Breast epithelium (tissue), 4 donors: ENCODE data around the gene DCDC1. TPM values are rescaled to one million over a fixed set of nuclear protein-coding genes. Genes with fewer than 3 reads are reported as not detected.

Experiments used
- DNase-seq, 2 donors: peaks; one replicate each; pipeline ENCODE4 v3.0.0-alpha.2; 2019; ENCODE audit warnings: low spot score in 2 of 2
- H3K27ac ChIP-seq, 2 donors: fragments of 200-600 bp; sonication (generic) in 1 of 2; one replicate each; pipeline ENCODE4 v1.5.1; 2016 to 2019; ENCODE audit warnings: mild to moderate bottlenecking in 1 of 2
- H3K27me3 ChIP-seq, 2 donors: fragments of 200-600 bp; sonication (generic) in 1 of 2; one replicate each; pipeline versions ENCODE4 v1.5.1 to v1.6.0; 2017 to 2019; ENCODE audit warnings: control low read depth in 1 of 2, mild to moderate bottlenecking in 1 of 2
- H3K36me3 ChIP-seq: fragments of 200-600 bp; one replicate; pipeline ENCODE4 v1.5.1; 2019
- H3K4me1 ChIP-seq, 2 donors: fragments of 200-600 bp; sonication (generic); one replicate each; pipeline ENCODE4 v1.5.1; 2016 to 2019; ENCODE audit warnings: control low read depth in 1 of 2
- H3K4me3 ChIP-seq, 3 donors: fragments of 200-600 bp; sonication (generic); 1 replicate in 2 of 3; 2 replicates in 1 of 3; pipeline ENCODE4 v1.5.1; 2016 to 2019; ENCODE audit warnings: mild to moderate bottlenecking in 3 of 3, moderate library complexity in 2 of 3
- H3K9me3 ChIP-seq, 2 donors: fragments of 200-600 bp; sonication (generic) in 1 of 2; one replicate each; pipeline ENCODE4 v1.5.1; 2016 to 2019; ENCODE audit warnings: control low read depth in 1 of 2
- CTCF ChIP-seq, 3 donors: fragments of 450-650 bp; IDR thresholded peaks; one replicate each; pipeline ENCODE4 v1.5.1; 2016 to 2017; ENCODE audit warnings: antibody characterized with exemption in 3 of 3, mild to moderate bottlenecking in 3 of 3, moderate library complexity in 3 of 3
- POLR2A ChIP-seq: fragments of 450-650 bp; IDR thresholded peaks from one replicate; pipeline ENCODE4 v1.6.1; 2016; ENCODE audit warnings: antibody characterized with exemption, mild to moderate bottlenecking, moderate library complexity
- POLR2AphosphoS5 ChIP-seq, 3 donors: sonication (generic); formaldehyde crosslinking; IDR thresholded peaks; one replicate each; pipeline ENCODE4 v1.6.1; 2017; ENCODE audit warnings: antibody characterized with exemption in 3 of 3
- intact Hi-C: fragments of 100-400 bp; cut with DNase I; formaldehyde crosslinking; loops from one replicate; pipeline ENCODE4 v1.15.1; 2023; ENCODE audit warnings: low total_unique reads
- total RNA-seq, 3 donors: library from RNA; depleted of rRNA; stranded (reverse); fragments of >200 nt; gene quantifications; one replicate each; pipeline ENCODE4 v1.1.0, GENCODE V29; 2016

DCDC1 gene
- total RNA-seq, 3 donors from 2014 or later: 0.32 to 5.6 (median 3.8) TPM

DNA sequence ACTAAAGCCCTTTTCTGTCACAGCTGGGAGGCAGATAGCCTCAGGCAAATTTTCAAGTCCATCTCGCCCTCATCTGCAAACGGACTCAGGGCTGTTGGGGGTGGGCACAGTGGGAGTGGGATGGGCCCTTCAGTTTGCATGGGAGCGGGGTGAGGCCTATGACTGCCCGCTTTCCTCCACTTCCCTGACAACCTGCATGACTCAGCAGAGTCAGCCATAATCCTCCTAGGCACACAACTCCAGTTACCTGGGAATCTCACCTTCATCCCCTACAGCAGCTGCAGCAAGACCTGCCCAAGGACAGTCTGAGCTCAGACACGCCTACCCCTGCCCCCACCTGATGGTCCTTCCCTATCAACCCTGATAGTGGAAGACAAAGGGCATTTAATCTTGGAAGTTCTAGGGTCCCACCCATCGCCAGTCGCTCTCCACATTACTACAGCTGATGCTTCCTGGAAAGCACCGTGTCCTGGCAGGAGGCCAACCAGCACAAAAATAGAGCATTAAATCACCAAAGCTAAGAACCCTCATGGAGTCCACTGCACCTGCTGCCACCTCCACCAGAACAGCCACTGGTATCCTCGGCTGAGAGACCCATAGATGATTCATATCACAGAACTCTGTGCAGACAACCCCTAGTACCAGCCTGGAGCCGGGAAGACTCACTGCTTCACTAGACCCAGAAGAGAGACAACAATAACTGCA is 319.3 kb downstream of the DCDC1 start:
- Histone ChIP-seq H3K9me3 (peaks cover 0 to 12% of the 10 kb centered on the region in 2 donors), H3K4me3 (no peak overlapping the region), H3K27ac (no peak overlapping the region), H3K36me3 (no peaks in the 10 kb centered on the region), H3K27me3 (no peaks in the 10 kb centered on the region), H3K4me1 (no peaks in the 10 kb centered on the region)
- DNase-seq: no peak
- TF ChIP-seq POLR2A (no peak), CTCF (IDR thresholded peaks at IDR 0.05) (no peak), POLR2AphosphoS5 (IDR thresholded peaks at IDR 0.05) (no peak)
- intact Hi-C loops: no loop called here

- H3K27ac ChIP-seq: no peak overlapping the region
- intact Hi-C loops: no loop called here
- no peaks in the 10 kb centered on the region for H3K36me3 ChIP-seq
- no peaks in the 10 kb centered on the region for H3K27me3 ChIP-seq
- no peak overlapping the region for H3K4me3 ChIP-seq
- TF ChIP-seq POLR2AphosphoS5 (IDR thresholded peaks at IDR 0.05) (no peak), POLR2A (no peak), CTCF (IDR thresholded peaks at IDR 0.05) (no peak)
- no peaks in the 10 kb centered on the region for H3K4me1 ChIP-seq
- H3K9me3 ChIP-seq: no peaks in the 10 kb centered on the region
- no peak for DNase-seq
Measured at GRCh38 chr11:31045335-31045734, 324.2 kb downstream of the DCDC1 start.

GRCh38 chr11:31030138-31030792 is 339.3 kb downstream of the DCDC1 start:
- Histone ChIP-seq H3K36me3 (no peaks in the 10 kb centered on the region), H3K4me3 (no peak overlapping the region), H3K9me3 (no peaks in the 10 kb centered on the region), H3K4me1 (no peaks in the 10 kb centered on the region), H3K27ac (no peak overlapping the region), H3K27me3 (no peaks in the 10 kb centered on the region)
- no peak for TF ChIP-seq CTCF (IDR thresholded peaks at IDR 0.05)
- TF ChIP-seq POLR2AphosphoS5 (IDR thresholded peaks at IDR 0.05): no peak
- TF ChIP-seq POLR2A: no peak
- DNase-seq: no peak
- intact Hi-C loops: no loop called here

DNA sequence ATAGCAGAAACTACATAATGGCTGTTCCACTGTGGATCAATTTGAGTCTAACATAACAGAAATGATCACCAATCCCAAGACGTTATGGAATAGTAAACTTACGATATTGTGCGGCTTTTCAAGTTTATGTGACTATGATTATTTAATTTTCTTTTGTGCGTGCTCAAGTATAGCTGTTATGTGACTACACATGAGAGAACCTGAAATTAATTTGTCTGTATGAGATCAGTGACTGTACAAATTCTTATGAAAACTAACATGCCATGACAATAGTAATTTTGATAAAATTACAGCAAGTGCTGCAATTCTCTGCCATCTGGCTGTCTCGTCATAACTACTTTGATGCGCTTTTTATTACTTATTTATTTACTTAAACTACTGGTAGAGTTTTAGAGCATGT is 343.2 kb downstream of the DCDC1 start:
- intact Hi-C loops: no loop called here
- no peak overlapping the region for H3K27ac ChIP-seq
- no peaks in the 10 kb centered on the region for H3K36me3 ChIP-seq
- H3K4me3 ChIP-seq: no peak overlapping the region
- no peak for TF ChIP-seq POLR2AphosphoS5 (IDR thresholded peaks at IDR 0.05)
- no peak for TF ChIP-seq CTCF (IDR thresholded peaks at IDR 0.05)
- no peak for TF ChIP-seq POLR2A
- H3K4me1 ChIP-seq: no peaks in the 10 kb centered on the region
- H3K27me3 ChIP-seq: no peaks in the 10 kb centered on the region
- no peak for DNase-seq
- no peaks in the 10 kb centered on the region for H3K9me3 ChIP-seq

- no peak for TF ChIP-seq POLR2AphosphoS5 (IDR thresholded peaks at IDR 0.05)
- no peak for TF ChIP-seq CTCF (IDR thresholded peaks at IDR 0.05)
- no peak for TF ChIP-seq POLR2A
- Histone ChIP-seq H3K9me3 (no peaks in the 10 kb centered on the region), H3K27me3 (no peaks in the 10 kb centered on the region), H3K27ac (no peak overlapping the region), H3K36me3 (no peaks in the 10 kb centered on the region), H3K4me1 (no peaks in the 10 kb centered on the region), H3K4me3 (no peak overlapping the region)
- intact Hi-C loops: no loop called here
- no peak for DNase-seq
Measured at GRCh38 chr11:31022080-31022479, 347.5 kb downstream of the DCDC1 start.
